HG03457 (cell line): ENCODE data around the gene UBTF.

Experiments used
- ATAC-seq: cut with Tn5 transposase; IDR thresholded peaks from one replicate; pipeline ENCODE4 v1.9.1; 2021; ENCODE audit warnings: moderate number of reproducible peaks; ENCODE audit not compliant: unreplicated experiment

Gene UBTF

DNA sequence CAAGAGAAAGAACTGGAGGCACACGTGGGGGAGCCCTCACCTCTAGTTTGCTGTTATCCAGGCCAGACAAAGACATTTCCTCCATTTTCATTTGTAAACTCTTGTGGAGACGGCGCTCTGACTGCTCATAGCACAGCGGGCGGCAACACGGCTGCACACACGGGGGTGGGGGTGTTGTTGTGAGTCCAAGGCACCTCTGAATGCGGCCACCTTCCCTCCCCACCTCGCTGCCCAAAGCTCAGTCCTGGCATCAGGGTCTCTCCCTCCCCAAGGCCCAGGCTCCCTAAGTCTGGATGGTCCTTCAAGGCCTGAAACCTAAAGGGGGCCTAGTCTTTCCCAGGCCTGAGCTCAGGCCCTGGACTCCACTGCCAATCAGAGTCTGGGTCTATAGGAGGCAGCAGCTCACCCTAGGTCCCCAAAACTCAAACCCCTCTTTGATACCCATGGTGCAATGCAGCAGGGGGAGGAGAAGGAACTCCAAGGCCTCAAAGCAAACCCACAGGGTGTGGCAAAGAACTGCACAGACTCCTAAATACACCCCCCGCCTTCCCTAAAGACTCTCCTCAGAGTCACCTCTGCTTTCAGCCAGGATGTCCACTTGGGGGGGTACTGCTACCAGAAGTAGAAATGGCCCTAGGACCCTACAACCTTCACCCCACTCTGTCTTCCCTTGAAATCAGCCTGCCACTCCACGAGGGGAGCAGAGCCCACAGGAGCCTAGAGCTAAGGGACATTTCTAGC lies 21.3 kb downstream of the UBTF start:
- no peak for ATAC-seq

- ATAC-seq, result no peak
These were observed 22.4 kb downstream of the UBTF start for GRCh38 chr17:44197107-44197506.

DNA sequence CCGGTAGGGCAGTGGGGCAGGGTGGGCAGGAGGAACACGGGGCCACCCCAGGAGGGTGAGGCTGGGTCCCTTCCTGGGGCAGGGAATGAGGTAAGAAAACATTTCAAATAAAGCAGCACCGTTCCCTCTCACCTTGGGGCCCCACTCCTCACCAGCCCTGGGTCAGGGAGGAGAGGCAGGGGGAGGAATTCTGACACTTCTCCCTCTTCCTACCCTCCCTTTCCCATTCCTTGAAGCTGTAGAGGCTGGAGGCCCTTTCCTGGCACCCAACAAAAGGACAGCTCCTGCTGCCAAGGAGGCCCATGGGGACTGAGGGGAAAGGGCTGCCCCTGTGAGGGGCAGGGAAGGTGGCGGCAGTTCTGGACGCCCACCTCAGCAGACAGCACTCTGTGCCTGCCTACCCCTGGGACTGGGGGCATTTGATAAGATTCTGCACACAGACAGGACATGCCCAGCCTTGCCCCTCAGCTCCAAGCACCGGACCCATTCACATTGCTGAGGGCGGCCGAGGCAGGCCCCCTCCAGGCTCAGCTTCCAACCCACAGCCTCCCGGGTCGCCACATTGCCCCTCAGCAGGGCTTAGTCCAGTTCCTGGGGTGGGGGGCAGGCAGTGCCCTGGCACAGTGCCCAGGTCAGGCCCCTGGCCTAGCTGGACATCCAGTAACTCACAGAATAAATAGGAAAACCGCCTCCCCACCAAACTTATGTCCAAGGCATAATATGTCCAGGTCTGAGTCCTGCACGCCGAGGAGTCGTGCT lies 26.0 kb downstream of the UBTF start:
- no peak for ATAC-seq

- no peak for ATAC-seq
These were observed 26.7 kb downstream of the UBTF start for GRCh38 chr17:44192750-44193149.

- no peak for ATAC-seq
These were observed 27.5 kb downstream of the UBTF start for GRCh38 chr17:44191941-44192496.

- ATAC-seq, result no peak
These were observed 28.1 kb downstream of the UBTF start for GRCh38 chr17:44191369-44191768.

DNA sequence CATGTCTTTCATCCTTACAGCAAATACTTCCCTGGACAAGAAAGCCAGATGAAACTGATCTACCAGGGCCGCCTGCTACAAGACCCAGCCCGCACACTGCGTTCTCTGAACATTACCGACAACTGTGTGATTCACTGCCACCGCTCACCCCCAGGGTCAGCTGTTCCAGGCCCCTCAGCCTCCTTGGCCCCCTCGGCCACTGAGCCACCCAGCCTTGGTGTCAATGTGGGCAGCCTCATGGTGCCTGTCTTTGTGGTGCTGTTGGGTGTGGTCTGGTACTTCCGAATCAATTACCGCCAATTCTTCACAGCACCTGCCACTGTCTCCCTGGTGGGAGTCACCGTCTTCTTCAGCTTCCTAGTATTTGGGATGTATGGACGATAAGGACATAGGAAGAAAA lies 29.0 kb downstream of the UBTF start:
- no peak for ATAC-seq

- no peak for ATAC-seq
These were observed 30.7 kb downstream of the UBTF start for GRCh38 chr17:44188576-44189403.

DNA sequence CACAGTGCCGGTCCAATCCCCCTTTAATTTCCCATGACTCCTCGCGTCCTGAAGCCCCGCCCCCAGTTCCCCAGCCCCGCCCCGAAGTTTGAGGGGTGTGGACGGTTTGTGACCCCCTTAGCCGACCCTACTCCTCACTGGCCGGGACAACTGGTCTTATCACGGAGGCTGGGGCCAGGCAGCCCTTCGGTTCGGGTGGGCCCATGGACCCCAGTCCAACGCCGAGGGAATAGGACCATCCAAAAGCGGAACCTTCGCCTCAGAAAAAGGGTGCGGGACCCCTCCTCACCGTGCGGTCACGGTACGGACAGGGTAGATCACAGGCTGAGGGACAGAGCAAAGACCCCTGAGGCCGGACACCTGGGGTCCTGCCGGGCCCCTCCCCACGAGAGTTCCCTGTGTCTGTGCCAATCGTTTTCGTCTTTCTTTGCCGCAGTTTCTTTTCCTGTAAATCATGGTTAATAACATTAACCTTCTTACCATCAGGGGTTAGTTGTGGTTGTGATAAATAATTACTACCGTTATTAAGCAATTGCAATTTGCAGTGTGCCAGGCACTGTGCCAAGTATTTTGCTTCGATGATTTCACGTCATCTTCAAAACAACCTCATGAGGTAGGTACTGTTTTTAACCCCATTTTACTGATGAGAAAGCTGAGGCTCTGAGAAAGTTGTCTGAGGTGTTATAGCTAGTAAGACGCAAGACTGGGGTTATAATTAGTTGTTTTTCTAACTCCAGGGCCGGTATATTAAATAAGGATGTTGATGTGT lies 32.2 kb downstream of the UBTF start:
- ATAC-seq, result peak; percentile 21

DNA sequence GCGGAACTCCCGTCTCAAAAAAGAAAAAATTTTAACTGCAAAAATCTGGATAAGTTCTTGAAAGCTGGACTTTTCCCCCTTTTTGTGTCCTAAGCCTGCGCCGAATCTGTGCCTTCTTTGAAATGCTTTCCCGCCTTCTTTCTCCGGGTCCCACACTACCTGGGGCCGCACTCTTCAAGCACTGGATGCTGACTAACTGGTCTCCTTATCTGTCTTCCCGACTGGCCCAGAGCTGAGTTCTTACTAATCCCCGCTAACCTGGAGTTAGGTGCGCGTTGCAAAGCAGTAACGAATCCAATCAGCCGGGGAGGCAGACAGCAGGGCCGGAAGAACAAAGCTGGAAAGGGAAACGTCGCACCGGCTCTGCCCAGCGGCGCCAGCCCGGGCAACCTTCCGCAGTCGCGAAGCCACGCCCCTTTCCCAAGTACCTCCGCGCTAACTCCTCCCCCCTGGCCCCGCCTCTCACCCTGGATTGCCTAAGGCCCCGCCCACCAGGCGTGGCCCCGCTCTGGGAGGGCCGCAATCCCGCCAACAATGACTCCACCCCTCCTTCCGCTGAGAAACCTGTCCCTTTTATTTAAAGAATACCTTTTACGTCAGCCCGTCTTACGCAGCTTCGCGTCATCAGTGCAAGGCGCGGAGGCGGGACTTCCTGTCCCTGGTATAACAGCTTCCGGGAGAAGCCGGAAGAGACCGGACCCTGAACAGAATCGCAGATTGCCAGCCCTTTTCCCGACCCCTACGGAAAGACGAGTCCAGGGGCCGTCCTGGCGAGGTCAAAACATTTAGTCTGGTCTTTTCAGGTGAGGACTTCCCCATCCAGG lies 33.0 kb downstream of the UBTF start, which contains the start of gene TMUB2:
TMUB2 (plus strand) TSS at position 666 of the 824 bp plus-strand sequence. CDS start 737 bp downstream, outside the sequence.
- peak; percentile 72 for ATAC-seq

DNA sequence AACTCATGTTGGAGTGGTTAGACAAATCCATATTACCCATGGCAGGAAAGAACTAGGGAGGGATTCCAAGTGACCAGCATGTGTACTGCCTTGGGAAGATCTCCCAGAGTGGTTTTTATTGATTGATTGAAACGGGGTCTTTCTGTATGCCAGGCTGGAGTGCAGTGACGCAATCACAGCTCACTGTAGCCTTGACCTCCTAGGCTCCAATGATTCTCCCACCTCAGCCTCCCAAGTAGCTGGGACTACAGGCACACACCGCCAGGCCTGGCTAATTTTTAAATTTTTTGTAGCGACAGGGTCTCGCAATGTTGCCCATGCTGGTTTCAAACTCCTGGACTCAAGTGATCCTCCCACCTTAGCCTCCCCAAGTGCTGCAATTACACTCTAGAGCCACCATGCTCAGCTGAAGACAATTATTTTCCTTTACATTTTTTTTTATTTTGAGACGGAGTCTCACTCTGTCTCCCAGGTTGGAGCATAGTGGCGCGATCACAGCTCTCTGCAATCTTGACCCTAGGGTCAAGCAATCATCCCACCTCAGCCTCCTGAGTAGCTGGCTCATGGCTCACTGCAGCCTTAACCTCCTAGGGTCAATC lies 35.2 kb downstream of the UBTF start:
- no peak for ATAC-seq

- no peak for ATAC-seq
These were observed 36.5 kb downstream of the UBTF start for GRCh38 chr17:44183024-44183423.

DNA sequence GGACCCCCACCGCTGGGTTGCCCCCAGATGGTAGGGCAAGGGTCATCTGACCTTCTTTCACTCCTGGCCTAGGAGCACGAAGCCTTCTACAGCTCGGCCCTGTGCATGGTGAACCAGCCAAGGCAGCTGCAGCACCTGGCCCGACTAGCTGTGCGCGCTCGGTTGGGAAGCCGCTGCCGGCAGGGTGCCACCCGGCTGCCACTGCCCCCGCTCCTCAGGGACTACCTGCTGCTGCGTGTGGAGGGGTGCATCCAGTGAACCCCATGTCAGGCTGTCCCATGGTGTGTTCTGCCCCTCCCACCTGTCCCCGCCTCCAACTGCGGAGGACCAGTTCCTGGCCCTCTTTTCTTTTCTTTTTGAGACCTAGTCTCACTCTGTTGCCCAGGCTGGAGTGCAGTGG lies 41.3 kb downstream of the UBTF start:
- no peak for ATAC-seq

DNA sequence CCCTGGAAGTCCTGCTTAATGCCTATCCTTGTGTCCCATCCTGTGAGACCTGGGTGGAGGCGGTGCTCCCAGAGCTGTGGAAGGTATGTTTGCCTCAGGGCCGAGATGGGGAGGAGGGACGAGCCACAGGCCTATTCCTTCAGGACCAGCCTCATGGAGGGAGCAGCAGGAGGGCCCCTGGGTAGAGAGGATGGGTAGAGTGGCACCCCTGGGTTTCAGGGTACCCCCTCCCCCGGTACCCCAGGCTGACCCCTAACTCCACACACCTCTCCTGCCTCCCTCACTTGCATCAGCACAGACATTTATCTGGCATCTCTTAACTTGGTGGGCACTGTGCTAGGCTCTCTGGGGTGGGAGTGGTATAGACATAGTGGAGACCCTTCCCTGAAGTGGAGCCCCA lies 41.8 kb downstream of the UBTF start:
- no peak for ATAC-seq

- ATAC-seq, result no peak
These were observed 42.6 kb downstream of the UBTF start for GRCh38 chr17:44176671-44177501.

- ATAC-seq, result no peak
These were observed 43.2 kb downstream of the UBTF start for GRCh38 chr17:44176257-44176656.

GRCh38 chr17:44174427-44174826 lies 45.0 kb downstream of the UBTF start:
- no peak for ATAC-seq

DNA sequence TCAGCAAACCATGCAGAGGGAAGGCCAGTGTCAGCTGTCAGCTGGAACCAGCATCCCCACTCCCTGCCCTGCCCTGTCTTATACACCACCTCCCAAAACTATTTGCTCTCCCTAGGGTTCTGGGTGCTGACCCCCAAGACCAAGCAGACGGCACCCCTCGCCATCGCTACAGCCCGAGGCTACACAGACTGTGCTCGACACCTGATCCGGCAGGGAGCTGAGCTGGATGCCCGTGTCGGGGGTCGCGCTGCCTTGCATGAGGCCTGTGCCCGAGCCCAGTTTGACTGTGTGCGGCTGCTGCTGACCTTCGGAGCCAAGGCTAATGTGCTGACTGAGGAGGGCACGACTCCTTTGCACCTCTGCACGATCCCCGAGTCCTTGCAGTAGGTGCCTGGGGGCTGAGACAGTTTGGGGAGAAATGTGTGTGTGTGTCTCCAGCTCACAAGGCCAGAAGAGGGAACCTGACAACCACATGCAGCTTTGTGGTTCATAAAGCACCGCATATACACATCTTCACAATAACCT lies 47.5 kb downstream of the UBTF start:
- ATAC-seq, result no peak
